Umbilical cord (tissue), 2 donors: ENCODE data around the gene METTL3. TPM values are rescaled to one million over a fixed set of nuclear protein-coding genes. Genes with fewer than 3 reads are reported as not detected.
A peak's percentile ranks its signal among the peaks of the same experiment; 100 is the strongest.
"Not testable (repeated sequence)": the region's sequence is repeated elsewhere in the genome, so short reads cannot be mapped to it uniquely, and the experiment has no call there.

Source experiments
- DNase-seq: peaks from one replicate; pipeline ENCODE4 v3.0.0-alpha.2; 2015; ENCODE audit warnings: low spot score
- total RNA-seq: library from RNA; depleted of rRNA; stranded (reverse); fragments of >200 nt; gene quantifications from one replicate; pipeline ENCODE4 v1.2.3, GENCODE V29; 2014; ENCODE audit warnings: low replicate concordance; ENCODE audit not compliant: insufficient read depth

The METTL3 gene
- total RNA-seq = 38.3 TPM

DNA sequence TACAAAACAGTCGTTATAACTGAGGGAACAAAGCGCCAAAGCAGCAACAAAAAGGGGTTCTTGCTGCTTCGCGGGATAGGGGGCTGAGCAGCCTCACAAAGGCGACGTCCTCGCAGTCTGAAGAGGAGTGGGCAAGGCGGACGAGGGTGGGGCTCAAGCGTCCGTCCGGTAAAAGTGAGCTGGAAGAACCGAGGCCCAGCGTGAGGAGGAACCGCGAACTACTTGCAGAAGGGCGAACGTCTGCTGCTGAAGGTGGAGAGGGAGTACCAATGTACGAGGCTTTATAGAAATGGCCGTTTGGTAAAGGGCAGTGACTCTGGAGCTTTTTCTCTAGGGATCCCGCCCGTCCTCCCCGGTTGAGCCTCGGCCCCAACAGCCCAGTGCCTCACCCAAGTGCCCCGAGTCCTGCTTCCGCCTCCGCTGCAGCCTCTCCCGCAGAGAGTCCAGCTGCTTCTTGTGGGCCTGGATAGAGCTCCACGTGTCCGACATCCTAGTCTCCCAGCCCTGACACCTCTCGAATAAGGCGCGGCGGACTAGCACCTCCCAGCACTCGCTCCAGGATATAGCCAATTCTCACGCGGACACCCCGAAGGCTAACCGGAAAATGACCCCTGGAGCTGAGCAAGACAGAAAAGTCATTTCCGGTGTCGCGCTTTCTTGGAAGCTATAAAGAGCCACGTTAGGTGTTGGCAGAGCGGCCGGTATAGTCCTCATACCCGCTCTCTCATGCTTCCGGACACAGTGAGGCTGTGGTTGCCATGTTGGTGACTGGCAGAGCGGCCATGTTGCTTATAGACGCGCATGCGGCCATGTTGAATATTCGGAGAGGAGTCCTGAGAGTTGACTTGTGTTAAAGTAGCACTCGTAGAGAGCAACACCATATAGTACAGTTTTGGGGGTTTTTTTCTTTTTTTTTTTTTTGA lies at the start of gene METTL3:
METTL3 (minus strand) TSS at position 606 of the 923 bp plus-strand sequence; CDS start at position 489, 117 bp downstream.
- DNase-seq = peak; percentile 100

DNA sequence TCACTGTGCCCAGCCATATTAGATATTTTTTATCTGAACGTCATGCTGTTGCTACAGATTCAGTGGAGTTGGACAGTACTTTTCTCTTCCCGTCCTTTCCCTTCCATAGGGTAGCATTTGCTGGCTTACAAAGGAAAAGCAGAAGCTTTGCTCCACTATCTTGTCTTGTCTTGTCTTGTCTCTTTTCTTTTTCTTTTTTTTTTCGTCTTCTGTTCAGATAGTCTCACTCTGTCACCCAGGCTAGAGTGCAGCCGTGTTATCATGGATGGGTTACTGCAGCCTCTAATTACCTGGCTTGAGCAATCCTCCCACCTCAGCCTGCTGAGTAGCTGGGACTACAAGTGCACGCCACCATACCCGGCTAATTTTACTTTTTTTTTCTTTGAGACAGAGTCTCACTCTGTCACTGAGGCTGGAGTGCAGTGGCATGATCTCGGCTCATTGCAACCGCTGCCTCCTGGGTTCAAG lies 47.6 kb upstream of the METTL3 start:
- no peak for DNase-seq

DNA sequence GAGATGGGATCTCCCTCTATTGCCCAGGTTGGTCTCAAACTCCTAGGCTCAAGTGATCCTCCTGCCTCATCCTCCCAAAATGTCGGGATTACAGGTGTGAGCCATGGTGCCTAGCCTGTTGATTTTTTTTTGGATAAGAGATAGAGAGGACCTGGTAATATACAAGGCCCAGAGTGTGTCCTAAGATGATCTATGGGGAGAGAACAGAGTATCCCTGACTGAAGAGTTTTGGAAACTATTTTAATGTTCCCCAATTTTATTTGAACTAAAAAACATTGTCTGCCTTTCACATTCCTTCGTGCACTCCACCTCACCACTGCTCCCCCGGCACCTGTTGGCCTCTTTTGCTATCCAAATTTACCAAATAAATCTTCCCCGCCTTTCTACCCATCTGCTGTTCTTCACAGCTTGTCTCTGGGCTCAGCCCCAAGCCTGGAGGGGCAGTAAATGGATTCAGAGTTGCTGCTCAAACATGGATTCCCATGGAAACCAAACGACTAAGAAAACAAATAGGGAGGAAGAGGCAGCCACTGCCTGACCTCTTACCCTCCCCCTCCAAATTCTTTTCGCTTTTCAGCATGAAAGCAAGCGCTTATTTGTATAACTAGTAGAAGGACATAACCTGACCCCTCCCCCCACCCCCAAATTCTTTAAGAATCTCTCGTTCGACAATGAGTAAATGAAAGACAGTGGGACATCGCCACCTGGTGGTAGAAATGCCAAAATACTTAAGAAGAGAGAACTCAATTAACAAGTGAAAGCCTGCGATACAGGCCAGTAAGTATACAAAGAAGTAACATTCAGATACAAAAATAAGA lies 46.2 kb upstream of the METTL3 start:
- peak; percentile 95 for DNase-seq

DNA sequence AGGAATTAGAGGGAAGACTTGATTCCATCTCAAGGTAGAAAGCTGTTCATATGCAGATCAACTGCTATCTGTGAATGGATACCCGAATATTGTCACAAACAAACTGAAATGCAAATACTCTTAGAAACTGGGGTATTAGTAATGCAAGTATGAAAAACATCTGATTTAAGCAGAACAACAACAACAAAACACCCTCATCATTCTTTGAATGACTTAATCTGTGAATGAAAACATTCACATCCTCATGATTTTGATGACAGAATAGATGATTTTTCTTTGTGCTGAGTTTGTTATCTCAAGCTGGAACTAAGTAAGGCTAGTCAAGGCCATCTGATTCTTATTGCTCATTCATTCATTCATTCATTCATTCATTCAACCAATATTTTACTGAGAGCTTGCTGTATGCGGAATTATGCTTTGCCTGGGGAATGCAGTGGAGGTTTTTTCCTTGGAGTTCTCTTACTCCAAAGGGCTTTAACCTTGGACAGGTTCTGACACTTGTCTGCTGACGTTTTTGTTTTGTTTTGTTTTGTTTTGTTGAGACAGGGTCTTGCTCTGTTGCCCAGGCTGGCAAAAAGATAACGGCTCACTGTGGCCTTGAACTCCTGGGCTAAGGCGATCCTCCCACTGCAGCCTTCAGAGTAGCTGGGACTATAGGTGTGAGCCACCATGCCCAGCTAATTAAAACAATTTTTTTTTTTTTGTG lies 45.4 kb upstream of the METTL3 start:
- DNase-seq = no peak

DNA sequence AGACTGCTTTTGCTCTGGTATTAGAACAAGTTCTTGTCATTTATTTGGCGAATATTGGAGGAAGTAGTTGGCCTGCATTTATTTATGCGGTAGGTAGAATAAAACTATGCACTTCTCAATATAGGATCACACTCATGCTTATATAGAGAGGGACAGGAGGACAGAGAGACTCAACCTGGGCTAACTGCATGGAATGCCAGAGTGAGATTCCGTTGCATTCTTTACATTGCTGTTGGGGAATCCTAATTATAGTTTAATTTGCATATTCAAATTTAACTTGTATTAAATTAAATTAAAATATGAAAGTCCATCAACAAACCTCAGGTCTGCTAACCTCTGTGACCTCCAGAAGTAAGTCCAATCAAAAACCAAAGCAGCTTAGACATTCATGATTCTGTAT lies 42.1 kb upstream of the METTL3 start:
- DNase-seq = no peak

DNA sequence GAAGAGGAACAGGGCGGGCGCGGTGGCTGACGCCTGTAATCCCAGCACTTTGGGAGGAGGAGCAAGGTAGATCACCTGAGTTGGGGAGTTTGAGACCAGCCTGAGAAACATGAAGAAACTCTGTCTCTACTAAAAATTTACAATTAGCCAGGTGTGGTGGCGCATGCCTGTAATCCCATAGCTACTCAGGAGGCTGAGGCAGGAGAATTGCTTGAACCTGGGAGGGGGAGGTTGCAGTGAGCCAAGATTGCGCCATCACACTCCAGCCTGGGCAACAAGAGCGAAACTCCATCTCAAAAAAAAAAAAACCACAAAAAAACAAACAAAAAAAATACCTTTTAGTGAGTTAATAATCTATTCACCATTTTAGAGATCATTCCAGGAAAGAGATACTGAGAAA lies 33.4 kb upstream of the METTL3 start:
- not testable (repeated sequence) for DNase-seq

DNA sequence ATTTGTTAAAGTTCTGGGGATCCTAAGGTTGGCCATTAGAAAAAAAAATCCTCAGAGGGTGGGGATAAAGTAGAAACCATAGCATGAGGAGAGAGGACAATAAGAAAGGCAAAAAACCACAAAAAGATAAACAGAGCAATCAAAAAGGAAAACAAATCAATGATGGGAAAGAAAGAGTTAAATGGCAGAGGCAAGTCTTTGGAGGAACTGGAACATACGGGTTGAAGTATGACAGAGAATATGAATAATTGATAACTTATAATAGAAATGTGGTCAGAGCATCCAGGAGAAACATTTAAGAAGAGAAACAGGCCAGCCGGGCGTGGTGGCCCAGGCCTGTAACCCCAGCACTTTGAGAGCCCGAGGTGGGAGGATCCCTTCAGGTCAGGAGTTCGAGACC lies 32.8 kb upstream of the METTL3 start:
- no peak for DNase-seq

DNA sequence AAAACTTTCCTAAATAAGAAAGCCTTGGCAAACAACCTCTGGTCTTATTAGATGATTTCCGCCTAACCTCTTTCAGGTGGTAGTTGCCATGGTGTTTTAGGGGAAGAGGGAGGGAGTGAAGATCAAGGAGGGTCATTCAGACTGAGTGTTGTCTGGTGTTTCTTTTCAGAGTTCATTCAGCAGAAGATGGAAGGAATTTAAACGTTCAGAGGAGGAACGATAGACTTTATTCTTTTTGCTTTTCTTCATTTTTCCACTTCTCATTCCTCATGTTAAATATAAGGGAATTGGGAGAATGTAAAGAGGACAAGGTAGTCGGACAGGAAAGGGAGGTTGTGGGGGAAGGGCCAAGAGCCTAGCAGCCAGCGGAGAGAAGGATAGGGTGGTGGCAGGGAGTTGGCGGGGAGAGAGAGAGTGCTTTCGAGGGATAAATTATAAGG lies 32.4 kb upstream of the METTL3 start:
- DNase-seq = no peak

DNA sequence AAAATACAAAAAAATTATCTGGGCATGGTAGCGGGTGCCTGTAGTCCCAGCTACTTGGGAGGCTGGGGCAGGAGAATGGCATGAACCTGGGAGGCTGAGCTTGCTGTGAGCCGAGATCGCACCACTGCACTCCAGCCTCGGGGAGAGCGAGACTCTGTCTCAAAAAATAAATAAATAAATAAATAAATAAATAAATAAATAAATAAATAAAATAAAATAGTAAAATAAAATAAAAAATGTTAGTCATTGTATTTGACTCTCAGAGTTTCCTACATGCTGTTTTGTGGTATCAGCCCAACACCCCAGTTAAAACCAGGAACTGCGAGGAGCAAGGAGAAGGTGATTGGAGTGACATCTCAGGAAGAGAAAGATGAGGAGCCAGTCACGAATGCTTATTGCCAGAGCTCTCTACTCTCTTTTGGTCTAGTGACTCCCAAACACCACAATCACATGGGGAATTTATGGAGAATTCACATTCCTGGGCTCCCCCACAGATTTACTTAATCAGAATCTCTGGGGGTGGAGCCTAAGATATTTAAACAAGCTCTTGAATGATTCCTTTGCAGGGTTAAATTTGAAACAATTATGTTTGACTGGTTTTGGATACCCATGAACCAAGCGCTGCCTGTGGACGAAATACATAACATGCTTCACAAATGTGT lies 30.4 kb upstream of the METTL3 start:
- no peak for DNase-seq

DNA sequence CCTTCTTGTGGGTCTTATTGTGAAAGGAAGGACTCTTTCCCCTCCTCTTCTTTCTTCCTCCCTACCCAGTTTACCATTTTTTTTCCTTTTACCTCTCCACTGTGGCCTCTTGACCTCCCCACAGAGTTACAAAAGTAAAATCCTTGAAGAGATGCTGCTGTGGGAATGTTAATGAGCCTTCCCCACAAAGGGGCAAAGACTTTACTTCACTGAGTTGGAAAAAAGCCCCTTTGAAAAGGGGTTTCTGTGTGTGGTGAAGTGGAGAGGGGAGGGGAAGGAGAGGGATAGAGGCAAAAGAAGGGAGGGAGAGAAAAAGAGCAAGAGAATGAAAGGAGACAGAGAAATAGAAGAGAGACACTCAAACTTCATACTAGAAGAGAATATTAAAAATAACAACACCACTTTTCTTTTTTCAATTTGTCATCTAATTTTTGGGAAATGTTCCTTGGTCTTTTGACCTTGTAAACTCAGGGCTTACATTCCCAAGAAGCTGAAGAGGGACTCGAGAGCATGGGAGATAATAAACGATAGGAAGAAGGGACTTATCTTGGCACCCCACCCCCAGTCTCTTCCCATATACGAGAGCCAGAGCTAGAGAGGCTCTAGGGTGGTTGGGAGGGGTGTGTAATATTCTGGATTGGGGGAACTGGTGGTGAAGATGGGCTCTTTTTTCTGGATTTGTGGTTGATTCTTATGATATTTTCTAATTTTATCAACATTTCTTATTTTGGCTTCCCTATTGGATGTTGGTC lies 28.2 kb upstream of the METTL3 start:
- DNase-seq = no peak

DNA sequence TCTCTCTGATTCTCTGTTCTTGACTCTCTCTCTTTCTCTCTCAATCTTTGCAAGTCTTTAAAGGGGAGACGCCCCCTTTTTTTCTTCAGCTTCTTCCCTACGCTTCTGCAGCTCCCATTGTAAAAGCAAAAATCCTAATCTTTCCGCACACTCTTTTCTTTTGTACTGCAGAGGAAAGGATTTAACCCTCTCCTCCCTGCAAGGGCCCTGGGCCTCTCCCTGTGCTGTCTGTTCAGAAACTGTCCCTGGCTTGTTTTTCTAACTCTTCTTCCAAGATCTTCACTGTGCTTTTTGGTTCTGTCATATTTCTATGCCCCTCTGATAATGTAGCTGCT lies 25.9 kb upstream of the METTL3 start:
- DNase-seq = no peak

DNA sequence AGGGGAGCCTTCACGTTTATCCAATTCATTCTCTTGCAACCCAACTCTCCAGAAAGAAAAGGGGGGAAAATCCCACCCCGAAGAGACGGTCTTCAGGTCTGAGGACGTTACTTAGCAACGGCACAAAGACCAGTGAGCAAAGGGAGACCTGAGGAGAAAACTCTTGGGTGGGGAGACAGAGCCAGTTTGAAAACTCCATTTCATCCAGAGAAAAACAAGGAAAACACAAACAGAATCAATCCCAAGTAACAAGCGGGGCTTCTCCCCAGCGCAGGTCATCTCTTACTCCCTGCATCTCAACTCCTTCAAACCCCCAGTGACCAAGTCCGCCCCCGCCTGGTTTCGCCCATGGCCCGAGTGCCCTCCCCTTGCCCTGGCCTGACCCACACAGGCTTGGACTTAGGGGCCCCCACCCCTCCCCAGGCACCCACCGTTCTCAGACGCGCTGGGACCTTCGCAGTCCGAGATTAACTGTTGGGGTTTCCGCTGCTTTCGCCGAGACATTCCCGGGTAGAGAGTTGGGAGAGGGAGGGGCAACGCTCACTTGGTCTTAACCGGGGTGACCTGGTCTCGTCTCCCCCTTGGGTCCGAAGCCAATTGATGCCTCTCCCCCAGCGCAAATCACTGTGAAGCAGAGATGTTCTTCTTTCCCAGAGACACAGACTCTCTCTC lies 25.4 kb upstream of the METTL3 start:
- no peak for DNase-seq

DNA sequence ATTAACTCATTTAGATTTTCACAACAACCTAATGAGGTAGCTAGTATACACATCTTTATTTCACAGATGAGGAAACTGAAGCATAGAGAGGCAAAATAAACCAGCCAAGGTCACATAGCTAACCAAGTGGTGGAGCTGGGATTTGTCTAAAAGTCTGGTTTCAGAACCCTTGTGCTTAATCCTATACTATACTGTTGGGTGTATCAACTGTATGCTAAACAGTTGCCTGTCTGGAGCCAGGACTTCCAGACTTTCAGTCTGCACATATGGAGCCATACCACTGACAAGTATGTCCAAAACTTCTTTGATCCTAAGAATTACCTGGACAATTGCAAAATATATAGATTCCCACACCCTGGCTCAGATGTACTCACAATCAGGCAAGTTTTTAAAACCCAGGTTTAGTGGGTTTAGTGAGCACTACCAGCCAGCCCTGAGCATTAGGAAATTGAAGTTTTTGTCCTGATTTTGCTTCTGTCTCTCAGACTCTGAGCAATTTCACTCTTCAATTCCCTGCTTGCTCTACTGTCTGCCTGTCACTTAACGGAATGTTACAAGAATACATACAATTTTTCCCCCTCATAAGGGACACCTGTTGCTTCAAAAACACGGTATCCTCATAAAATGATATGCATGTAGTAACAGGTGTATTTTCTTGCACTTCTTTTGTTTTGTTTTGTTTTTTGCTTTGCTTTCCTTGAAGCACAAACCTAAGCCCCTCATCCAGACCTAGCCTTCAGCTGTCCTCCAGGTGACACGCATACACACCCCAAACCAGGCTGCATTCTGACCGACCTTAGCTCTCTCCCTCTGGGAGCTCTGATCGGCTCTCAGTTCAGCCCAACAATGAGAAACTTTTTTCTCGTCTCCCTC lies 24.6 kb upstream of the METTL3 start:
- no peak for DNase-seq

DNA sequence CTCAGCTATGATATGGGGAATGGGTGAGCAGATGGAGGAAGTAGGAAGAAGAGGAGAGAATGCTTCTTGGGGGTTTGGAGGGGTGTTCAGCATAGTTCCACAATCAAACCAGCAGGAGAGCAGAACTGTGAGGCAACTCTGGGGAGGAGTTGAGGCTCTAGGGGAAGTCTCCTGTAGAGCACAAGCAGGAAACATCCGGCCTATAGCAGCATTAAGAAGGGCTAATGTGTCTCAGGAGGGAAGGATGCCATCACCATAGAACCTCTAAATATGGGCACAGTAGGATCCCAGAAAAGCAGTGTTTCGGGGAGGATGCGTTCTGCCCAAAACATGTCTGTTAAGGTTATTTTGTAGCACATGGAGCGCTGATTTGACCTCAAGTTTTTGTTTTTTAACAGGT lies 23.4 kb upstream of the METTL3 start:
- DNase-seq = no peak

DNA sequence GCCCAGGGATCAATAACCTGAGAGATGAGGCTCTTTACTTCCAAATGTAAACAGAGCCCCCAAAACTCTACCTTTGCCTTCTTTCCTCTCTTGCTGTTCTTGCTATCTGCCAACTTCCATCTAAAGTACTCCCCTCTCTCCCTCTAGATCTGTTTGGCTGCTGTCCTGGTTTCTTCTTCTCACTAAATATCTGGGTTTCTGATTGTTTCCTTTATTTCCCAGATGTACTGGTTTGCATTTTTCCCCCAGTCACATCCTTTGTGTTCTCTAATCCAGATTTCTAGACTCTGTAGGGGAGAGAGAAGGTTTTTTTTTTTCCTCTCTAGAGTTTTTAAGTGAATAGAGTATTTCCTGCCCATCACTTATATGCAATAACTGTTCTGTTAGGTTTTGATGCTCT lies 22.2 kb upstream of the METTL3 start:
- DNase-seq = no peak

DNA sequence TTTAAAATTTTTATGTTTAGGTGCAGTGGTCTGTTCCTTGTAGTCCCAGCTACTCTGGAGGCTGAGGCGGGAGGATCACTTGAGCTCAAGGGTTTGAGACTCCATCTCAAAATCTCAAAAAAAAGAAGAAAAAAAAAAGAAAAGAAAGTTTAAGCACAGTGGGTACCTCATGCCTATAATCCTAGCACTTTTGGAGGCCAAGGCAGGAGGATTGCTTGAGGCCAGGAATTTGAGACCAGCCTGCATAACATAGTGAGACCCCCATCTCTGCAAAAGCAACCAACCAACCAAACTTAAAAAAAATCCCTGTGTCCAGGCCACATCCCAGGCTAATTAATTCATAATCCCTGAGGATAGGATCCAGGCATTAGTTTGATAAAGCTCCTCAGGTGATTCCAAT lies 18.4 kb upstream of the METTL3 start:
- DNase-seq = no peak

DNA sequence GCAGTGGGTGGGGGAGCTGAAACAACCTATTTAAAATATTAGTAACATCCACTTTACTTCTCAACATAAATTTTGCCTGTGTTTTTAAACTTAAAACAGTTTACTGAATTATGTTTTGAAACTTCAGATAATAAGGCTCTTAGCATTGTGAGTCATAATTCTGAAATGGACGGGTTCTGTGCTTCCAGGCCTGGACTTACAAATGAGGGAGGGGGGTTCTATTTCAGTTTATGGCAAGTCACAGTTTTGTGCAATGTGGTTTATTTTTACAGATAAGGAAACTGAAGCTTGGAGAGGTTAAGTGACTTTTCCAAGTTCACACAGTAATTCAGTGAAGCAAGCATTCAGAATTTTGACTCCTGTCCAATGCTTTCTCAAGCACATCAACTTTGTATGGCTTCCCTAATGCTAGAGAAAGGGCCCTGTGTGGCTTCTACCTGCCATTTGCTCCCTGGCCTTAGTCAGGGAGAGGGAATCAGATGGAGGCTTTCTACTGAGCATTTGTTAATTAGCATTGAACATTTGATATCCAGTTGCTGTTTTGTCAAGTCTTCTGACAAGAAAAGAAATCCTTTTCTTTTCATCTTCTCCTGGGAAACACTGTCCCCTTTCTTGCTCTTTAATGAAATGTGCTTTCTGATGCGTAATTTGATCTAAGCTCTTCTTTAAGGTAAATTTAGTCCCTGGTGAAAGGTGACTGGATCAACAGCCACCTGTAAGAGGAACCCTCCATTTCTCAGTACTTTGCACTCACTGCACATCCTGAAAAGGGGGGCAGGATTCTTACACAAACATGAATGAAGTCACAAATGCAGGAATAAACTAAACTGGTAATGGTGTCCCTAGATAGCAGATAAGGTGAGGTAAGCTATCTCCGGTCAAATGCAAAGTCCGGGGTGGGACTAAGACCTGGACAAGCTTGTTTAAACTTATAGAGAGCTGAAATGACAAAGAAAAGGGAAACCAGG lies 17.5 kb upstream of the METTL3 start:
- no peak for DNase-seq

DNA sequence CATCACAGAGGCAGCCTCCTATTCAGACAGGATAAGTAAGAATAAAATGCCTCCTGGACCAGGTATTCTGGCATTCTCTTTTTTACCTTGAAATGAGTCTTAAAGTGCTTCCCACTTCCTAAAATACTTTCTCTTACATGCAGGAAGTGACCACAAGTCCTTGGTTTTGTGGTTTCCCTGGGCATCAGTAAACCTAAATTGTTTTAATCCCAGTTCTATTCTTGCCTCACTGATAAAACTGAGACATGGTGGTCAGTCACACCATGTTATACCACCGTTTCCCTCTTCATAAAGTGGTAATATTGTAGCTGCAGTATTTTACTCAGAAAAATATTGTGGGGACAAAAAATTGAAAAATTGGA lies 16.2 kb upstream of the METTL3 start:
- no peak for DNase-seq
